PFSK-1 (cell line): ENCODE results near the gene KPTN.

Source experiments
- FOXP2 ChIP-seq: optimal IDR thresholded peaks from 2 replicates; pipeline ENCODE3; 2011; ENCODE audit warnings: borderline replicate concordance, control low read depth, inconsistent platforms; ENCODE audit not compliant: insufficient read depth; ENCODE audit errors: extremely low read length, extremely low read depth
- POLR2AphosphoS5 ChIP-seq: IDR thresholded peaks from 2 replicates; pipeline ENCODE4 v1.6.1; 2012; ENCODE audit warnings: low read depth, mild to moderate bottlenecking, control low read depth, low read length, moderate library complexity
- SIN3A ChIP-seq: IDR thresholded peaks from 2 replicates; pipeline ENCODE4 v1.6.1; 2012; ENCODE audit warnings: mild to moderate bottlenecking, low read length, moderate library complexity, borderline replicate concordance; ENCODE audit not compliant: insufficient read depth
- TAF1 ChIP-seq: IDR thresholded peaks from 2 replicates; pipeline ENCODE4 v1.6.1; 2012; ENCODE audit warnings: low read length, control low read depth, borderline replicate concordance; ENCODE audit not compliant: insufficient read depth
- TF ChIP-seq, protein P1 (sequence below), 2 experiments: IDR thresholded peaks; 2 replicates each; pipeline versions ENCODE4 v1.6.1 to v1.8.0; 2011 to 2012; ENCODE audit warnings: low read depth in 2 of 2, low read length in 2 of 2, control low read depth in 1 of 2, inconsistent platforms in 1 of 2, mild to moderate bottlenecking in 1 of 2, moderate library complexity in 1 of 2; ENCODE audit not compliant: insufficient read depth in 1 of 2

The KPTN gene

GRCh38 chr19:47470447-47471195, 13.4 kb downstream of the KPTN start:
- TF ChIP-seq TAF1 (no peak), SIN3A (no peak)

DNA sequence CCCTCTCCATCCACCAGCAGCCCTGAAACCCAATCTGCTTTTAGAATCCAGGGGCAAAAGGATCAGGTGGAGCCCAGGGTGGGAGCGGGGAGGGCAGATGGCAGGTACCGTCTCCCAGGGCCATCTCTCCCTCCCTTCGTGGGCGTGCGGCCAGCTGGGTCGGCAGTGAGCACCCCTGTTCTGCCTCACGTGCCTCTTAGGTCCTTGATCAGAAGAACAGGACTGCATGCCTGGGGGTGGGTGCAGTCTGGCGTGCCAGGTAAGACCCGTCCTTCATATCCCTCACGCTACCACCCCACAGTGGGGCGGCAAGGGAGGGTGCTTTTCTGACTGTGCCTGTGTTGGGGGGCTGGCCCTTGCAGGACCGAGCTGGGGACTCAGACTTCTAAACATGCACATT, 14.3 kb downstream of the KPTN start:
- no peak for TF ChIP-seq SIN3A
- TF ChIP-seq POLR2AphosphoS5 = no peak

DNA sequence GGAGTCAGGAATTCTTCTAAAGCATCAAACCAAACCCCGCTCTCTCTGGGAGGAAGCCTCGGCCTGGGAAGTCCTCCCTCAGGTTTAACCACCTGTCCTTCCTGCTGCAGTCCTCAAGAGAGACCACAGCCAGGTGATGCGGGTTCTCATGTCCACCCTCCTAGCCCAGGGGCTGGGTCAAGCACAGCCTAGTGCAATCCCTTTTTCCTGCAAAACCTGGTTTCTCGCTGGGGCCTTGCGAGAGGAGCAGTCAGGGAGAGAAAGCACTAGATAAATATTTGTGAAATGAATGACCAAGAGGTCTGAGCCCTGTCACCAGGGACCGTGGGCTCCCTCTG, 14.7 kb downstream of the KPTN start:
- no peak for TF ChIP-seq FOXP2
- TF ChIP-seq TAF1 = no peak
- no peak for TF ChIP-seq POLR2AphosphoS5
- TF ChIP-seq, protein P1, sequence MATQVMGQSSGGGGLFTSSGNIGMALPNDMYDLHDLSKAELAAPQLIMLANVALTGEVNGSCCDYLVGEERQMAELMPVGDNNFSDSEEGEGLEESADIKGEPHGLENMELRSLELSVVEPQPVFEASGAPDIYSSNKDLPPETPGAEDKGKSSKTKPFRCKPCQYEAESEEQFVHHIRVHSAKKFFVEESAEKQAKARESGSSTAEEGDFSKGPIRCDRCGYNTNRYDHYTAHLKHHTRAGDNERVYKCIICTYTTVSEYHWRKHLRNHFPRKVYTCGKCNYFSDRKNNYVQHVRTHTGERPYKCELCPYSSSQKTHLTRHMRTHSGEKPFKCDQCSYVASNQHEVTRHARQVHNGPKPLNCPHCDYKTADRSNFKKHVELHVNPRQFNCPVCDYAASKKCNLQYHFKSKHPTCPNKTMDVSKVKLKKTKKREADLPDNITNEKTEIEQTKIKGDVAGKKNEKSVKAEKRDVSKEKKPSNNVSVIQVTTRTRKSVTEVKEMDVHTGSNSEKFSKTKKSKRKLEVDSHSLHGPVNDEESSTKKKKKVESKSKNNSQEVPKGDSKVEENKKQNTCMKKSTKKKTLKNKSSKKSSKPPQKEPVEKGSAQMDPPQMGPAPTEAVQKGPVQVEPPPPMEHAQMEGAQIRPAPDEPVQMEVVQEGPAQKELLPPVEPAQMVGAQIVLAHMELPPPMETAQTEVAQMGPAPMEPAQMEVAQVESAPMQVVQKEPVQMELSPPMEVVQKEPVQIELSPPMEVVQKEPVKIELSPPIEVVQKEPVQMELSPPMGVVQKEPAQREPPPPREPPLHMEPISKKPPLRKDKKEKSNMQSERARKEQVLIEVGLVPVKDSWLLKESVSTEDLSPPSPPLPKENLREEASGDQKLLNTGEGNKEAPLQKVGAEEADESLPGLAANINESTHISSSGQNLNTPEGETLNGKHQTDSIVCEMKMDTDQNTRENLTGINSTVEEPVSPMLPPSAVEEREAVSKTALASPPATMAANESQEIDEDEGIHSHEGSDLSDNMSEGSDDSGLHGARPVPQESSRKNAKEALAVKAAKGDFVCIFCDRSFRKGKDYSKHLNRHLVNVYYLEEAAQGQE (IDR thresholded peaks at IDR 0.05; ENCODE audit: insufficient read depth in 1 of 2, low read depth in 2 of 2, low read length in 2 of 2) = no peak

GRCh38 chr19:47467914-47468313, 16.1 kb downstream of the KPTN start:
- TF ChIP-seq, protein P1 (IDR thresholded peaks at IDR 0.05; ENCODE audit: insufficient read depth in 1 of 2, low read depth in 2 of 2, low read length in 2 of 2) = no peak
- TF ChIP-seq POLR2AphosphoS5 (no peak), FOXP2 (no peak), SIN3A (no peak), TAF1 (no peak)

DNA sequence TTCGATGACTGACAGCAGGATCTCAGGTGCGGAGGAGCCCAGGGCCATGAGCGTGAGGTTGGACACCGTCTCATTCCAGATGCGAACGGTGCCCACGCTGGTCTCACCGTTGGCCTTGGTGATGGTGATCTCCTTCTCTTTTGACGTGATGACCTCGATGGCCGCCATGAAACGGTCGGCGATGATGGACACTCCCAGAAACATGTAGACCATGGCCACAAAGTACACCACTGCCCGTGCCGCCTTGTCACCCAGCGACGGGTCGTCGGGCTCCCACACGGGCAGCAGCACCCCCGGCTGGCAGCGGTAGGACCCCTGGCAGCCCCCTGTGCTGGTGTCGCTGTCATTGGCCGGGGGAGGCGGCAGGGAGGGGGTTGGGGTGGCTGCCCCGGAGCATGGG, 18.1 kb downstream of the KPTN start:
- TF ChIP-seq TAF1 (no peak), SIN3A (no peak)
- TF ChIP-seq, protein P1 (IDR thresholded peaks at IDR 0.05; ENCODE audit: insufficient read depth in 1 of 2, low read depth in 2 of 2, low read length in 2 of 2) = no peak

DNA sequence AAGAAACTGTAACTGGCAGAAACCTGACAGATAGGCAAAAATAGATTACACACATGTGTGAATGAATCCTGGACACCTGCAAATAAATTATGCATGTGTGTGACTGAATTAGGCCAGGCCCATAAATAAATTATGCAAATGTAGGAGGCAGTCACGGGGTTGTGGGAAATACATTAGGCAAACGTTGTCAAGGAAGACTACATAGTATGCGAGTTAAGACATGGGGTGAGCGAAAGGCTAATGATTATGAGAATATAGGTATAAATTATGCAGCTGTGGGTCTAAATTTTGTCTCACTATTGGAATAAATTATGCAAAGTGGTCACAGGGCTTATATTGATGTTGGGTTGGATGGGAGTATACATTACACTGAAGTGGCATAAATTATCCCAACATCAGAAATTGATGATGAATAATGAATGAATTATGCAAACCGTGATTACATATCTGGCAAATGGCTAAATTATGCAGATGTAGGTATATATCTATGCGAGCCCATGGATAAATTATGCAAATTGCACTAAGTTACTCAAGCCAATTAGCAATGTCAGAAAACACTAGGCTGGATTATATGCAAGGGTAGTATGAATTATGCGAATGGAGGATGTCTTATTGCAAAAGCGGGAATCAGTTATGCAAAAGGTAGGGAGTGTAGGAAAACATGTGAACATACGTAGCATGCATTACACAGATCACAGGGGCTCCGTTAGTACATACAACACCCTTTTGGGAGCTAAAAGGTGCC, 19.2 kb downstream of the KPTN start:
- TF ChIP-seq POLR2AphosphoS5 = no peak
- no peak for TF ChIP-seq TAF1
- TF ChIP-seq, protein P1 (IDR thresholded peaks at IDR 0.05; ENCODE audit: insufficient read depth in 1 of 2, low read depth in 2 of 2, low read length in 2 of 2) = no peak
- TF ChIP-seq SIN3A = no peak
- TF ChIP-seq FOXP2 = no peak
